Measurements from ENCODE around the gene EXT2.

- TF ChIP-seq CTCF (IDR thresholded peaks at IDR 0.05; ENCODE audit: low read depth, low read length) = no peak
- TF ChIP-seq EZH2phosphoT487 (IDR thresholded peaks at IDR 0.05; ENCODE audit: low read depth) = no peak
These were observed 12.0 kb upstream of the EXT2 start for GRCh38 chr11:44083433-44083832.

Data from OCI-LY3 (cell line).